ENCODE data around the gene KCNG2. TPM values are rescaled to one million over a fixed set of nuclear protein-coding genes. Genes with fewer than 3 reads are reported as not detected.

The KCNG2 gene
- total RNA-seq, 1 donor: not detected

- TF ChIP-seq CTCF (IDR thresholded peaks at IDR 0.05; ENCODE audit: extremely low read depth, low read depth, low read length): no peak
These were observed 18.6 kb upstream of the KCNG2 start for GRCh38 chr18:79779021-79779699.

GRCh38 chr18:79779700-79780190 lies 18.0 kb upstream of the KCNG2 start:
- peak; percentile 73 for DNase-seq (ENCODE audit: insufficient read length, low spot score, missing footprints)
- Histone ChIP-seq H3K9me3 (ENCODE audit: low read depth, low read length) (no peaks in the 10 kb centered on the region), H3K27ac (ENCODE audit: low read depth, low read length) (no peak overlapping the region), H3K4me2 (ENCODE audit: insufficient read depth, low read length) (no peak overlapping the region), H2AFZ (ENCODE audit: low read length) (no peak overlapping the region), H3K27me3 (ENCODE audit: insufficient read depth, low read length) (peaks cover 24% of the 10 kb centered on the region), H3K79me2 (ENCODE audit: insufficient read depth, low read length) (no peaks in the 10 kb centered on the region), H3K4me3 (ENCODE audit: insufficient read depth, low read length) (no peak overlapping the region), H3K36me3 (ENCODE audit: insufficient read depth, low read length) (no peaks in the 10 kb centered on the region), H4K20me1 (ENCODE audit: insufficient read depth, low read length) (no peaks in the 10 kb centered on the region), H3K4me1 (ENCODE audit: insufficient read depth, low read length) (no peaks in the 10 kb centered on the region)
- TF ChIP-seq CTCF (IDR thresholded peaks at IDR 0.05; ENCODE audit: extremely low read depth, low read depth, low read length): no peak

More at GRCh38 chr18:79779021-79779699, 18.6 kb upstream of the KCNG2 start:
- Histone ChIP-seq H3K9me3 (ENCODE audit: low read depth, low read length) (no peaks in the 10 kb centered on the region), H3K36me3 (ENCODE audit: insufficient read depth, low read length) (no peaks in the 10 kb centered on the region), H2AFZ (ENCODE audit: low read length) (no peak overlapping the region), H3K27me3 (ENCODE audit: insufficient read depth, low read length) (peaks cover 23% of the 10 kb centered on the region), H3K27ac (ENCODE audit: low read depth, low read length) (no peak overlapping the region), H3K4me1 (ENCODE audit: insufficient read depth, low read length) (no peaks in the 10 kb centered on the region), H4K20me1 (ENCODE audit: insufficient read depth, low read length) (no peaks in the 10 kb centered on the region), H3K4me2 (ENCODE audit: insufficient read depth, low read length) (no peak overlapping the region), H3K79me2 (ENCODE audit: insufficient read depth, low read length) (no peaks in the 10 kb centered on the region), H3K4me3 (ENCODE audit: insufficient read depth, low read length) (no peak overlapping the region)
- DNase-seq (ENCODE audit: insufficient read length, low spot score, missing footprints): peak; percentile 75

GRCh38 chr18:79780547-79780946 lies 17.2 kb upstream of the KCNG2 start:
- no peaks in the 10 kb centered on the region for H4K20me1 ChIP-seq (ENCODE audit: insufficient read depth, low read length)
- no peak overlapping the region for H3K27ac ChIP-seq (ENCODE audit: low read depth, low read length)
- no peak for DNase-seq (ENCODE audit: insufficient read length, low spot score, missing footprints)
- no peak overlapping the region for H3K4me3 ChIP-seq (ENCODE audit: insufficient read depth, low read length)
- no peak for TF ChIP-seq CTCF (IDR thresholded peaks at IDR 0.05; ENCODE audit: extremely low read depth, low read depth, low read length)
- H3K27me3 ChIP-seq (ENCODE audit: insufficient read depth, low read length): peaks cover 28% of the 10 kb centered on the region
- H3K4me1 ChIP-seq (ENCODE audit: insufficient read depth, low read length): peaks cover 4% of the 10 kb centered on the region
- no peaks in the 10 kb centered on the region for H3K36me3 ChIP-seq (ENCODE audit: insufficient read depth, low read length)
- no peaks in the 10 kb centered on the region for H3K79me2 ChIP-seq (ENCODE audit: insufficient read depth, low read length)
- no peaks in the 10 kb centered on the region for H3K9me3 ChIP-seq (ENCODE audit: low read depth, low read length)
- no peak overlapping the region for H3K4me2 ChIP-seq (ENCODE audit: insufficient read depth, low read length)
- no peak overlapping the region for H2AFZ ChIP-seq (ENCODE audit: low read length)

GRCh38 chr18:79781331-79781941 lies 16.3 kb upstream of the KCNG2 start:
- Histone ChIP-seq H3K36me3 (ENCODE audit: insufficient read depth, low read length) (no peaks in the 10 kb centered on the region), H3K27me3 (ENCODE audit: insufficient read depth, low read length) (peaks cover 37% of the 10 kb centered on the region), H3K9me3 (ENCODE audit: low read depth, low read length) (no peaks in the 10 kb centered on the region), H2AFZ (ENCODE audit: low read length) (no peak overlapping the region), H4K20me1 (ENCODE audit: insufficient read depth, low read length) (no peaks in the 10 kb centered on the region), H3K4me3 (ENCODE audit: insufficient read depth, low read length) (no peak overlapping the region), H3K79me2 (ENCODE audit: insufficient read depth, low read length) (no peaks in the 10 kb centered on the region), H3K27ac (ENCODE audit: low read depth, low read length) (no peak overlapping the region), H3K4me1 (ENCODE audit: insufficient read depth, low read length) (peaks cover 11% of the 10 kb centered on the region), H3K4me2 (ENCODE audit: insufficient read depth, low read length) (no peak overlapping the region)
- peak; percentile 82 for DNase-seq (ENCODE audit: insufficient read length, low spot score, missing footprints)
- TF ChIP-seq CTCF (IDR thresholded peaks at IDR 0.05; ENCODE audit: extremely low read depth, low read depth, low read length): no peak
